Measurements from ENCODE around the gene PRPF19. TPM values are rescaled to one million over a fixed set of nuclear protein-coding genes. Genes with fewer than 3 reads are reported as not detected.

Gene PRPF19
- total and polyA plus RNA-seq, 10 of the 15 experiments (the other 5 are each of a cell fraction or from before 2014, with no cell fraction given), result 8.7 to 170 (median 61.3) TPM

GRCh38 chr11:60841797-60842667, 64.4 kb downstream of the PRPF19 start, which contains the start of gene CCDC86 (continued):
- TF ChIP-seq ZBTB11 (CRISPR knock-in tag; IDR thresholded peaks at IDR 0.05), result no peak
- peak; percentile 68; the same call in 1 of the 2 replicates for TF ChIP-seq TCF3 (IDR thresholded peaks at IDR 0.05; ENCODE audit: borderline replicate concordance, insufficient read depth, low read depth, low read length)
- TF ChIP-seq NR2C2 (IDR thresholded peaks at IDR 0.05; ENCODE audit: borderline replicate concordance, control insufficient read depth, insufficient read length, low read depth), result no peak
- TF ChIP-seq ZZZ3 (IDR thresholded peaks at IDR 0.05; ENCODE audit: control insufficient read depth, insufficient read length, low read depth), result no peak
- peak; percentile 83 for TF ChIP-seq MLLT1 (IDR thresholded peaks at IDR 0.05)
- peak; percentile 67 for TF ChIP-seq RAD51 (IDR thresholded peaks at IDR 0.05)
- no peak for TF ChIP-seq NFYB (IDR thresholded peaks at IDR 0.05; ENCODE audit: insufficient read depth, low read depth, low read length)
- no peak for TF ChIP-seq CUX1 (IDR thresholded peaks at IDR 0.05; ENCODE audit: insufficient replicate concordance, low read depth, low read length)
- no peak for TF ChIP-seq YBX1 (IDR thresholded peaks at IDR 0.05)
- TF ChIP-seq EED (IDR thresholded peaks at IDR 0.05; ENCODE audit: low read depth), result no peak
- TF ChIP-seq CBX3 (IDR thresholded peaks at IDR 0.05; ENCODE audit: borderline replicate concordance, low read depth), result no peak
- TF ChIP-seq IRF5 (IDR thresholded peaks at IDR 0.05; ENCODE audit: borderline replicate concordance), result no peak
- TF ChIP-seq BCLAF1 (IDR thresholded peaks at IDR 0.05), result no peak

Measured in GM12878 (cell line).